Neural cell (in vitro differentiated cells): Measurements from ENCODE around the gene HIP1.
"Not testable (repeated sequence)": the region's sequence is repeated elsewhere in the genome, so short reads cannot be mapped to it uniquely, and the experiment has no call there.

Experiments used
- CTCF ChIP-seq: fragments of 450-650 bp; IDR thresholded peaks from 2 replicates; pipeline ENCODE4 v1.5.1; 2014; ENCODE audit warnings: antibody characterized with exemption, mild to moderate bottlenecking, moderate library complexity; ENCODE audit not compliant: poor library complexity, severe bottlenecking
- EP300 ChIP-seq: fragments of 450-650 bp; conservative IDR thresholded peaks from 2 replicates; pipeline ENCODE4 v1.6.1; 2014; ENCODE audit warnings: antibody characterized with exemption, mild to moderate bottlenecking, moderate library complexity; ENCODE audit not compliant: poor library complexity, severe bottlenecking
- EZH2 ChIP-seq: fragments of 200-600, 300-800 bp; shearing (Covaris generic), sonication (generic); IDR thresholded peaks from 2 replicates; pipeline ENCODE4 v1.6.1; 2014; ENCODE audit warnings: antibody characterized with exemption, low read length, borderline replicate concordance, mild to moderate bottlenecking; ENCODE audit not compliant: insufficient read depth, poor library complexity, severe bottlenecking
- POLR2AphosphoS5 ChIP-seq: IDR thresholded peaks from 2 replicates; pipeline ENCODE4 v1.6.1; 2012
- RAD21 ChIP-seq: fragments of 450-650 bp; conservative IDR thresholded peaks from 2 replicates; pipeline ENCODE4 v1.6.1; 2014; ENCODE audit warnings: antibody characterized with exemption, mild to moderate bottlenecking, moderate library complexity
- REST ChIP-seq: IDR thresholded peaks from 2 replicates; pipeline ENCODE4 v1.6.1; 2012; ENCODE audit warnings: borderline replicate concordance
- SMC3 ChIP-seq: fragments of 450-650 bp; conservative IDR thresholded peaks from 2 replicates; pipeline ENCODE4 v1.6.1; 2014; ENCODE audit warnings: antibody characterized with exemption, mild to moderate bottlenecking, moderate library complexity; ENCODE audit not compliant: poor library complexity
- TAF1 ChIP-seq: IDR thresholded peaks from 2 replicates; pipeline ENCODE4 v1.6.1; 2012; ENCODE audit warnings: low read depth

GRCh38 chr7:75509033-75509432 is 229.7 kb downstream of the HIP1 start:
- TF ChIP-seq REST, EP300, RAD21, CTCF, POLR2AphosphoS5, EZH2, TAF1, SMC3: not testable (repeated sequence)
